Astrocyte (in vitro differentiated cells and primary cell): ENCODE data around the gene GZMA. TPM values are rescaled to one million over a fixed set of nuclear protein-coding genes. Genes with fewer than 3 reads are reported as not detected.

ENCODE experiments used
- DNase-seq: peaks from one replicate; pipeline ENCODE4 v3.0.0-alpha.2; 2010; ENCODE audit warnings: low read depth
- FAIRE-seq: peaks from 2 replicates; lab custom pipeline; 2011; peaks lifted over from hg19 to GRCh38; lab: Jason Lieb, UNC
- H2AFZ ChIP-seq: 2 replicates; pipeline ENCODE4 v1.6.0; 2012; ENCODE audit warnings: low read depth, low read length, inconsistent platforms
- H3K27ac ChIP-seq: 2 replicates; pipeline ENCODE4 v1.5.1; 2011; ENCODE audit warnings: low read depth, low read length, inconsistent platforms
- H3K27me3 ChIP-seq: 2 replicates; pipeline ENCODE4 v1.6.0; 2011; ENCODE audit warnings: low read length, inconsistent platforms; ENCODE audit not compliant: insufficient read depth
- H3K36me3 ChIP-seq: 2 replicates; pipeline ENCODE4 v1.5.1; 2011; ENCODE audit warnings: low read length, inconsistent platforms; ENCODE audit not compliant: insufficient read depth
- H3K4me1 ChIP-seq: 2 replicates; pipeline ENCODE4 v1.5.1; 2011; ENCODE audit warnings: low read length, inconsistent platforms; ENCODE audit not compliant: insufficient read depth
- H3K4me2 ChIP-seq: 2 replicates; pipeline ENCODE4 v1.6.0; 2012; ENCODE audit warnings: low read length, inconsistent platforms
- H3K4me3 ChIP-seq: 2 replicates; pipeline ENCODE4 v1.5.1; 2011; ENCODE audit warnings: low read depth, mild to moderate bottlenecking, low read length, inconsistent platforms; ENCODE audit not compliant: insufficient read depth
- H3K79me2 ChIP-seq: 2 replicates; pipeline ENCODE4 v1.6.0; 2012; ENCODE audit warnings: mild to moderate bottlenecking, low read length, inconsistent platforms; ENCODE audit not compliant: insufficient read depth
- H3K9ac ChIP-seq: 2 replicates; pipeline ENCODE4 v1.6.0; 2012; ENCODE audit warnings: mild to moderate bottlenecking, low read length, inconsistent platforms
- H3K9me3 ChIP-seq: 2 replicates; pipeline ENCODE4 v1.5.1; 2012; ENCODE audit warnings: low read depth, mild to moderate bottlenecking, low read length, inconsistent platforms; ENCODE audit not compliant: insufficient read depth
- H4K20me1 ChIP-seq: 2 replicates; pipeline ENCODE4 v1.6.0; 2012; ENCODE audit warnings: low read length, inconsistent platforms; ENCODE audit not compliant: insufficient read depth
- H3K27ac Mint-ChIP-seq: one replicate; pipeline ENCODE4 v1.8.0; 2021; ENCODE audit warnings: mild to moderate bottlenecking, mixed read lengths; ENCODE audit not compliant: unreplicated experiment
- H3K27me3 Mint-ChIP-seq: one replicate; pipeline ENCODE4 v1.8.0; 2021; ENCODE audit warnings: low read depth, mixed read lengths; ENCODE audit not compliant: unreplicated experiment
- H3K36me3 Mint-ChIP-seq: one replicate; pipeline ENCODE4 v1.8.0; 2021; ENCODE audit warnings: low read depth, mixed read lengths; ENCODE audit not compliant: unreplicated experiment
- H3K4me1 Mint-ChIP-seq: one replicate; pipeline ENCODE4 v1.8.0; 2021; ENCODE audit warnings: low read depth, mixed read lengths; ENCODE audit not compliant: unreplicated experiment
- H3K4me3 Mint-ChIP-seq: one replicate; pipeline ENCODE4 v1.8.0; 2021; ENCODE audit warnings: mild to moderate bottlenecking, moderate library complexity, mixed read lengths; ENCODE audit not compliant: unreplicated experiment
- H3K9me3 Mint-ChIP-seq: one replicate; pipeline ENCODE4 v1.8.0; 2021; ENCODE audit warnings: mild to moderate bottlenecking, mixed read lengths; ENCODE audit not compliant: unreplicated experiment
- EZH2 ChIP-seq: IDR thresholded peaks from 2 replicates; pipeline ENCODE4 v1.6.1; 2012; ENCODE audit warnings: mild to moderate bottlenecking, low read length, inconsistent platforms; ENCODE audit not compliant: insufficient read depth
- total RNA-seq: library from RNA; stranded (reverse); gene quantifications from 2 replicates; pipeline ENCODE4 v1.2.1, GENCODE V29; 2021
- TF ChIP-seq, protein P1 (sequence below): IDR thresholded peaks from 2 replicates; pipeline ENCODE4 v1.5.1; 2011; ENCODE audit warnings: low read depth, mild to moderate bottlenecking, inconsistent platforms, low read length, moderate library complexity; ENCODE audit not compliant: insufficient read depth

The GZMA gene
- total RNA-seq, 1 donor from 2014 or later, result 1.7 TPM

DNA sequence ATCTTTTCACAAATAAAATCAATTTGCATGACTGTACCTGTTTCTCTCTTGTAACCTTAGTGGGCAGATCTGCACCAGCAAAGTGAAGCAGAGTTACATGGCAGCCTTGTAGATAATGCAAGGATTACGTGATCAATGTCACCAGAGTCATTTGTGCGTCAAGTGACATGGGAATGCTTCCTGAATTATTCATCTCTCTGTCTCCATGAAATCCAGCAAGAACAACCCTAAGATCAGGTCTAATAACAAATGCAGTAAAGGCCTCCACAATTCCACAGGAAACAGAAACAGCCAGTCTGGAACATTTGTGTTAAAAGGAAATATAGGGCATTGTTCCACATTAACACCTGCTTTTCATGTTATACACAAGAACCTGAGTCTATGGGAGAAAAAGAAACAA, 7.8 kb downstream of the GZMA start:
- no peaks in the 10 kb centered on the region for H3K27me3 ChIP-seq
- Mint-ChIP-seq H3K4me3 (no peak overlapping the region), H3K9me3 (peaks cover 2% of the 10 kb centered on the region), H3K27me3 (peaks cover 19% of the 10 kb centered on the region), H3K36me3 (no peaks in the 10 kb centered on the region), H3K27ac (no peak overlapping the region), H3K4me1 (peaks cover 9% of the 10 kb centered on the region)
- H3K36me3 ChIP-seq, result no peaks in the 10 kb centered on the region
- DNase-seq (no peak), FAIRE-seq (no peak)
- no peak overlapping the region for H3K4me2 ChIP-seq
- H3K79me2 ChIP-seq, result no peaks in the 10 kb centered on the region
- H4K20me1 ChIP-seq, result no peaks in the 10 kb centered on the region
- H3K9ac ChIP-seq, result no peak overlapping the region
- H3K9me3 ChIP-seq, result no peaks in the 10 kb centered on the region
- H3K4me1 ChIP-seq, result no peaks in the 10 kb centered on the region
- TF ChIP-seq, protein P1, sequence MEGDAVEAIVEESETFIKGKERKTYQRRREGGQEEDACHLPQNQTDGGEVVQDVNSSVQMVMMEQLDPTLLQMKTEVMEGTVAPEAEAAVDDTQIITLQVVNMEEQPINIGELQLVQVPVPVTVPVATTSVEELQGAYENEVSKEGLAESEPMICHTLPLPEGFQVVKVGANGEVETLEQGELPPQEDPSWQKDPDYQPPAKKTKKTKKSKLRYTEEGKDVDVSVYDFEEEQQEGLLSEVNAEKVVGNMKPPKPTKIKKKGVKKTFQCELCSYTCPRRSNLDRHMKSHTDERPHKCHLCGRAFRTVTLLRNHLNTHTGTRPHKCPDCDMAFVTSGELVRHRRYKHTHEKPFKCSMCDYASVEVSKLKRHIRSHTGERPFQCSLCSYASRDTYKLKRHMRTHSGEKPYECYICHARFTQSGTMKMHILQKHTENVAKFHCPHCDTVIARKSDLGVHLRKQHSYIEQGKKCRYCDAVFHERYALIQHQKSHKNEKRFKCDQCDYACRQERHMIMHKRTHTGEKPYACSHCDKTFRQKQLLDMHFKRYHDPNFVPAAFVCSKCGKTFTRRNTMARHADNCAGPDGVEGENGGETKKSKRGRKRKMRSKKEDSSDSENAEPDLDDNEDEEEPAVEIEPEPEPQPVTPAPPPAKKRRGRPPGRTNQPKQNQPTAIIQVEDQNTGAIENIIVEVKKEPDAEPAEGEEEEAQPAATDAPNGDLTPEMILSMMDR, result no peak
- TF ChIP-seq EZH2, result no peak
- no peak overlapping the region for H2AFZ ChIP-seq
- no peak overlapping the region for H3K27ac ChIP-seq
- no peak overlapping the region for H3K4me3 ChIP-seq

DNA sequence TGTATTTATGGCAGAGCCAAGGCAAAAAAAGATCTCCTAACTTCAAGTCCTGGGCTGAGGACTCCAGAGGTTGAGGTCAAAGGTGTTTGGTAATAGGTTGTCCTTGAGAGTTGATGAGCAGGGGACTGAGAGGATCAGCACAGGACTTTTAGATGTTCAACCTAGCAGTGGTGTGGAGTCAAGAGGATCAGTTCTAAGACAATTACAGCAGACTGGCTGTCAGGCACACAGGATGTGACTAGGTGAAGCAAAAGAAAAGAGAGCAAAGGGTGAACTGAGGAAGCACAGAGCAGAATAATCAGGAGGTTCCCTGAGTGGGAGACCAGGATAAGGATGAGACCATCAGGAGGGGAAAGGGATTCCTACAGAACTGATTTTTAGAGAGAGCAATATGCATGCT, 10.9 kb downstream of the GZMA start:
- peaks cover 4% of the 10 kb centered on the region for H3K4me1 Mint-ChIP-seq
- no peak overlapping the region for H3K4me2 ChIP-seq
- no peak overlapping the region for H3K4me3 Mint-ChIP-seq

DNA sequence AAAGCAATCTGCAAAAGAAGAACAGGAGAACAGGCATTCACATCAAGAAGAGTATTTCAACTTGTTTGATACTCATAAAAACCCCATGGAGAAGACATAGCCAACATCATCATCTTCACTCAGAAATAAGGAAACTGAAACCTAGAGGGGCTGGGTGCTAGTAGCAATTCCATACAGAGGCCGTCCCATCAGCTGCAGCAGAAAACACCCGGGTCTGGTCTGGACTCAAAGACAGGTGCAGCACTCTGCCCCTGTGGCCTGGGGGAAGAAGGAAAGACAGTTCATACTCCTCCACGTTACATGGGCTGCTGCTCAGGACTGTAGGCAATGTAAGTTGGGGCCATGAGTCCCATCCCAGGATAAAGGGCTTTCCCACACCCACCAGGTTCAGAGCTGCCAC, 11.6 kb downstream of the GZMA start:
- H3K4me3 ChIP-seq, result no peak overlapping the region
- peaks cover 2% of the 10 kb centered on the region for H3K9me3 Mint-ChIP-seq
- no peak overlapping the region for H3K4me2 ChIP-seq
- H3K9me3 ChIP-seq, result no peaks in the 10 kb centered on the region
- H3K27ac Mint-ChIP-seq, result no peak overlapping the region
- no peaks in the 10 kb centered on the region for H4K20me1 ChIP-seq
- no peaks in the 10 kb centered on the region for H3K79me2 ChIP-seq
- no peak overlapping the region for H3K4me3 Mint-ChIP-seq
- no peaks in the 10 kb centered on the region for H3K4me1 Mint-ChIP-seq
- H3K36me3 ChIP-seq, result no peaks in the 10 kb centered on the region
- TF ChIP-seq EZH2, result no peak
- TF ChIP-seq, protein P1, result no peak
- H3K27me3 ChIP-seq, result no peaks in the 10 kb centered on the region
- no peak overlapping the region for H3K9ac ChIP-seq
- no peaks in the 10 kb centered on the region for H3K4me1 ChIP-seq
- H2AFZ ChIP-seq, result no peak overlapping the region
- no peak overlapping the region for H3K27ac ChIP-seq
- peaks cover 19% of the 10 kb centered on the region for H3K27me3 Mint-ChIP-seq
- FAIRE-seq (no peak), DNase-seq (no peak)
- H3K36me3 Mint-ChIP-seq, result no peaks in the 10 kb centered on the region

More for the DNA sequence above, 10.9 kb downstream of the GZMA start:
- Mint-ChIP-seq H3K27ac (no peak overlapping the region), H3K27me3 (peaks cover 19% of the 10 kb centered on the region), H3K9me3 (peaks cover 2% of the 10 kb centered on the region), H3K36me3 (no peaks in the 10 kb centered on the region)
- FAIRE-seq (no peak), DNase-seq (no peak)
- Histone ChIP-seq H3K4me1 (no peaks in the 10 kb centered on the region), H3K9me3 (no peaks in the 10 kb centered on the region), H3K27me3 (no peaks in the 10 kb centered on the region), H3K9ac (no peak overlapping the region), H2AFZ (no peak overlapping the region), H4K20me1 (no peaks in the 10 kb centered on the region), H3K36me3 (no peaks in the 10 kb centered on the region), H3K27ac (no peak overlapping the region), H3K79me2 (no peaks in the 10 kb centered on the region), H3K4me3 (no peak overlapping the region)
- TF ChIP-seq, protein P1, result no peak
- no peak for TF ChIP-seq EZH2
